Activated naive CD4-positive, alpha-beta T cell (primary cell): ENCODE results near the gene COX7A2.

ENCODE experiments used
- DNase-seq, 4 experiments: peaks; one replicate each; lab custom pipeline; 2025; lab: John Stamatoyannopoulos, UW

COX7A2 gene

DNA sequence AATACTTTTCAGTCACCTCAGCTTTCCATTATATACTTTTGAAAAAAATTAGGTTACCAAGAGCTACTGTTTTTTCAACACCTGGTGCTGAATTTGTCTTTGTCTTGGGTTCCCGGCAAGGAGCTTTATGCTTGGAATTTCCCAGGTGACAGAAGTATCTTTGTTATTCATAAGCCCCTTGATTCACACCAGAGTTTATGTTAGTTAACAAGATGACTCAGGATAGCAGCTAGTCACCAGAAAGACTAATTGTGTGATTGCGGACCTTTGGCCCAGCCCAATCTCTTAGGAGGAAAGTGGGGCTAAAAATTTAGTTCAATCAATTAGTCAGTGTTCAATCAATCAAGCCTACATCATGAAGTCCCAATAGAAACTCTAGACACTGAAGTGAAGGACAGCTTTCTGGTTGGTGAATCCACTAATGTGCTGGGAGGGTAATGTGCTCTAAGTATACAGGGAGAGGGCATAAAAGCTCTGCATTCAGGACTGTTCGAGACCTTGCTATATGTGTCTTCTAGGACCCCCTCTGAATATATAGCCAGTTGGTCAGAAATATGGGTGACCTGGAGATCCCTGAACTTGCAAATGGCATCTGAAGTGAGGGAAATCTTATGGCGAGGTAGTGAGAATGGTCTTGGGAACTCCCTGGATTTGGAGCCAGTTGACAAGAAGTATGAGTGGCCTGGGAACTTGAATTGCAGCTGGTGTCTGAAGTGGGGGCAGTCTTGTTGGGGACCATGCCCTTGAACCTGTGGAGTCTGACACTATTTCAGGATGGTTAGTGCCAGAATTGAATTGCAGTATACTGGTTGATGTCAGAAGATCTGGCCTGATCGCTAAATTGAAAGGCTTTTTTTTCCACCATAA is 24.8 kb upstream of the COX7A2 start:
- DNase-seq: no peak

DNA sequence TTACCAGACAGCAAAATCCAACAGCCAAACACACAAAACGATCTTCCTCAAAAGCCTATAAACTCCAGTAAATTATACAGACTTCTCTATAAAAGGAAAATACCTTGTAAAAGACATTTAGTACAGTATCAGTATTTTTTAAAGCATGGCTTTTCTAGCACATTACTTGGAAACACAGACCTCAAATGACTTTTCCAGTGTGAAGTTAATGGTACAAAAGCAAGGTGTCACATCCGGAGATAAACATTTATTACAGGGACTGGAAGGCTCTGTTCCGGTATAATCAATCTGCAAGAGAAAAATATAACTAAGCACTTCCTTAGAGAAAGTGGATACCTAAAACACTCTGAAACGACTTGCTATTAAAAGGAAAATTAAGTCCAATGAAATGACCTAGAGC is 23.9 kb upstream of the COX7A2 start:
- no peak for DNase-seq

DNA sequence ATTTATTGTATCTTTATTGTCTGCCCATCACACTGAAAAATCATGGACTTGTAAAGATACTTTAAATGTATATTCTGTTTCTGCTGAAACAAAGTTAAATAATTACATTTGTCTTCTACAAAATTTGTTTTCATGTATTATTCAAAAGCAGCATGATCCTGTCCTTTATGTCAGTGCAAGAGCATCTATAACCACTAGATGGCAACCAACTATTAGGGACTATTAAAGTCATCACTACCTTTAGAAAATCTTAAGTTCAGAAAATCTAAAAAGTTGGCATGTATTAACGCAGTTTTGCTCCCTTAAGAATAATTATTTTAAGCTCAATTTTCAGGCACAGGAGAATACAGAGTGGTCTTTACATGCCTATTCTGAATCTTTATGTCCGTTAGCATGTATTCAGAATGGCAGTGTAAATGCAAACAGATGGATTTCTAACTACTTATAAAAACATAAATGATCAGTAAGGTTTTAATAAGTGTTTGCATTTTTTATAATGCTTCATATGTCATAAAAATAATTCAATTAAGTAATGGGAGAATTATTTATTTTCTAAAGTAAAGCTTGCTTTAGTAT is 23.2 kb upstream of the COX7A2 start:
- no peak for DNase-seq

DNA sequence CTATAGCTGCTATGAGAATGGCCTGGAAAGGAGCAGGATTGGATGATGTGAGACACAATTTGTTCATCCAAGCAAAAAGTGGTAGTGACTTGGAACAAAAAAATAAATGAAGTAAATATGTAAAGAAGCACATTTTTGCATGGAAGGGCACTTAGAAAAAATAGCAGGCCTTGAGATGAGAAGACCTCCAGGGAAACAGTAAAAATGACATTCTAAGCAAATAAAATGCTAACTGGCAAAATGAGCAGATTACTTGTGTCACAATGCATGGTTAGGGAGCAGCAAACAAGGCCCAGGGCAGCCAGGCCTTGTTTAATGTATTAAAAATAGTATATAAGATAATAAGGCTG is 19.8 kb upstream of the COX7A2 start:
- DNase-seq: no peak

DNA sequence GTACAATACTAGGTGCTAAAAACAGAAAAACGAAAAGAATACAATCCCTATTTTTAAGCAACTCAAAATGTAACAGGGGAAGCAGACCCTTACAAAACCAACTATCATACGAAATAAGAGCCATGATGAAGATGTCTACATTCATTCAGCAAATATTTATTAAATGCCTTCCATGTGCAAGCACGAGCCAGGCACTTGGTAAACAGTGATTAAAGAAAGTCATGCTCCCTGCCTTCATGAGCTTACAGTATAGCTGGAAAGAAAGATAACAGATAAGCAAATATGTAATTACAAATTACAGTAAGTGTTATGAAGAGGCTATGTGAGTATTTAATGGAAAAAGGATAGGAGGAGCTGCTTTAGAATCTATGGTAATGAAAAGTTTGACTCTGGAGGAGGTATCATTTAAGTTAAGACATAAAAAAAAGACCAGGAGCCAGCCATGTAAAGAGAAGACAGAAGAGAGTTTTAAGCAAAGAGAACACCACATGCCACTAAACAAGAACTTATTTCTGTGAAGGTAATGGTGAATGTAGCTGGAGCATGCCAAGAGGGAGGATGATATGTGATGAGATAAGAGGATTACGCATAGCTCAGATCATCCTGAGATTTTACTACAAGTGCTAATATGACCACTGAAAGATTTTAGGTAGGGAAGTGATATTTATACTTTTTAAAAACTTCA is 19.3 kb upstream of the COX7A2 start:
- DNase-seq: no peak

DNA sequence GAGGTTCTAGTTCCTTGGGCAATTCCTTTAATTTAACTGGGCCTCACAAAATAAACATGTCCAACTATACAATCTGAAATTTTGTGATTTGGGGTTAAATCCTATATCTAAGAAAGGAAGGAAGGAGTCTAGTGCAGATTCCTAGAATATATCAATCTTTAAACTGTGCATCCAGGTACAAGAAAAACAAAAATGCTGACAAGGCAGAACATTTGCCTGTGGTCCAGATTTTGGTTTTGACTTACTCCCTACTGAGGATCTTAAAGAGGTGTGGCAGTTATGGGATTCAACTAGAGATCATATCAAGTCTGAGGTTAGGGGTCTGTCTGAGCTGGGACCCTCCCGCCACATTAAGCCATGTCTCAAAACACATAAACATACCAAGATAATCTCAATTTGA is 17.7 kb upstream of the COX7A2 start:
- no peak for DNase-seq

DNA sequence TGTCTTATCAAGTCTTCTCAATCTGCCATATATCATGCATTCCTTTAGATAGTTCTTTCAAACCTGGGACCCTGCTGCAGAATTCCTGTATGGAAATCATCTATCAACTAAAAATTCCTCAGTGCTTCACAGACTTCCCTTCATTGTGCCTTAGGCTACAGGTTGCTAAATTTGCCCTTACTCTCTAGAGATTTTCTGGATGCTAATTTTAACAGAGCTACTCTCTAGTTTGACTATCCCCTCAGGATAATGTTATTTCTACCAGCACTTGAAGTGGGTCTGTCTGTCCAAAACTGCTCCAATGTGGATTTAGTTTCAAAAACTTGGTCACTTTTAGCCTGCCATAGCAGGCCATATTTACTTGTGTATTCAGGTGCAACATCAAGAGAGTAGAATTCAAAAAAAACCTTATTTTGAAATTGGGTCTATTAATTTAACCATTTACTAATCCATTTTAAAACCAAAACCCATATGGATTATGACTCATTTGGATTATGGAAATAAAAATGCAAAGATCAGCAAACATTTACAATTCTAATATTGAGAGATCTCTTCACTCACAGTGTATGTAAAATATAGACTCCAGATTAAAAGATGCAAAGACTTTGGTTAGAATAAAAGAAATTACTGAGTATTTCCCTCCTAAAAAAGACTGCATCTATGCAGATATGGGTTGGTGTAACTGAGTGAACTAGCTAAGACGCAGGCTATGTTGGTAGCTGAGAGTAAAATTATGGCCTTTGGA is 13.9 kb upstream of the COX7A2 start:
- no peak for DNase-seq

DNA sequence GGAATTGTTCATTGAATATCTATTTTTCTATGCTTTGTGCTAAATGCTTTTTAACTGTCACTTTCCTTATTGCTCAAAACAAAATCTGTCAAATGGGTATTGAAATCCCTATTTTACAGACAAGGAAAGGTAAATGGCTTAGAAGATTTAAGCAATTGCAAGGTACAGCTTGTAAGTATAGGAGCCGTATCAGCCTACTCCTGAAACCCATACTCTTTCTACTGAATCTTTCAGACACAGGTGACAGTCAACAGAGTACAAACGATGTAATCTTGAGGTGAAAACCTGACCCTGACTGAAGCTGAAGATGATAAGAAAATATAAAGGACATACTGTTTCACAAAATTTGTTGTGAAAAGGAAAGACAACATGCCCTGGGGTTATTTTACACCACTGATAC is 7.0 kb upstream of the COX7A2 start:
- DNase-seq: no peak

DNA sequence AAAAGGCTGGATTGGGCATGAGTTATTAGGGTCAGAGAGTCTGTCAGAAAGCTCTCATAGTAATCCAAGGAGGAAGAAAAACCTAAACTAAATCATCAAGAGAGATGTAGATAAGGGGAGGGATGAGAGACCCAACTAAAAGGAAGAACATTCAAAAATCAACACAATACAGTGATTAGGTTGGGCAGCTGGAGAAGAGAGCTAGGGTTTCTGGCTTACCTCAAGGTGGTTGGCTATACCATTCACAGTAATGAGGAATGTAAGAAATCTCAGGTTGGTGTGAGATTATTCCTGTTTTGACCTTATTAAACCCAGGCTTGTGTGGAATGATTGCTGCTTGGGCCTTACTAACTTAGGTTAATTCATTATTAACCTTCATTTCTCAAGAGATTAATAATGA is 6.2 kb upstream of the COX7A2 start:
- no peak for DNase-seq

DNA sequence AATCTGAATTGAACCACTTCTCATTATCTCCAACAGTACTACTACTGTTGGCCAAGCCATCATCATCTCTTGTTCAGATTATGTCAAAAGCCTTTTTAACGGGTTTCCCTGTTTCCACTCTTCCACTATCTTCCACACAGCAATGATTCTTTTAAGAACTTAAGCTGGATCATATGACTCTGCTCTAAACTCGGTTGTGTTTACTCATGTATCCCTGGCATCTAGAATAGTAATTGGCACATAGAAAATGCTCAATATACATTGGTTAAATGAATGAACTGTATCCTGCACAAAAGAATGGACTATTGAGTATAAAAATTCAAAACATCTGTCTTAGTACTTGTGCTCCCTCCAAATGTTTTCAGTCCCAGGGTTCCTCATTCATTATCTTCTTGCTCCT is 2.8 kb upstream of the COX7A2 start:
- no peak for DNase-seq

DNA sequence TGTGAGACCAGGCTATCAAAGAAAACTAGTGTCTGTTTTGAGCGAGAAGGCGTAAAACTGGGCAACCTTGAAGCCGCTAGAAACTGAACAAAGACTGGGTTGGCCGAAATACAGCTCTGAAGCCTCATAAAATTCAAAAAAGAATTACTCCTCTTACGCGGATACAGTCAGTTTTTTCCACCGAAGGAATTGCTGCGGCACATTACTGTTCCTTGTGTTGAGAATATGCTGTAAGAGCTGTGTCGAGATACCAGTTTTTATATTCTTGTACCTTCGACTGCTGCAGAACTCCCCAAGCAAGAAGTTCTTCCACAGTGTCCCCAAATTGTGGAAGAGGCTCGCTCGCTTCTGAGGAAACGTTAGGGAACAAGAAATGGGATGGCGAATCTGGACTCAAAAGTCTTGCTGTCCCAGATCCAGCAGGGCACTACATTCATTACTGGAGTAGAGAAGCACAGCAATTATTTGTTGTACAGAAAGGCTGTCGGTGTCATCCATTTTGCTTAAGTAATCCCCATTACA is 523 bp upstream of the COX7A2 start:
- no peak for DNase-seq

DNA sequence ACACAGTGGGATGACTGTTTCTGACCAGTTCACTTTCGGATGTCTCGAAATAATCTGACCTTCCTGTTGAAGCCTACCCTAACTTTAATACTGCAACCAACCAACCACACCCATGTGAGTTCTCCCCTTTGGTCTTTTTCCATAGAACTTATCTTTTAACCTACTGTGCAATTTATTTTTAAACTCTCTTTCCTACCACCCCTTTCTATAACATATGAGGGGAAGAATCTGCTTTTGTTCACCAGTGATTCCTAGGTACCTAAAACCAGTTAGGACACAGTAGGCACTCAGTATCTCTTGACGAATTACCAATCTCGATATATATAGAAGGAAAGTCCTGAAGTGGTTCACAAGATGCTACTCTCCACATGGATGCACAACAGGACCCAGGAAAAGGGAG is 7.0 kb downstream of the COX7A2 start:
- DNase-seq: no peak

DNA sequence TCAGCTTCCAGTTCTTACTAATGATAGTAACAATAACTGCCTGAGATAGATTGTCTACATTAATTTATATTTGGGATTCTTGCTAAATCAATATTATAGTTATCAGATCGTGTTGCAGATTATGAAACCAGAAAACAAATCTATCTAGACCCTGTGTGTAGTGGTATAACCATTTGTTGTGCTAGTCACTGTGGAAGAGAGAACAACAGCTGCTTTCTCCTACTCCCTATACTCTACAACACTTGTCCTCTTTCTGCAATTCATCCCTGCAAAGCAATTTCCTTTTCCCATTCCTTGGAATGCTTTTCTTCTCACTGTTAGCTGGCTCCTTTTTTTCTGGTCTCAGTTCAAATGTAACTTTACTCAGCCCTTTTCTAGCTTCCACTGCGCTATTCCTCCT is 8.3 kb downstream of the COX7A2 start:
- DNase-seq: no peak

DNA sequence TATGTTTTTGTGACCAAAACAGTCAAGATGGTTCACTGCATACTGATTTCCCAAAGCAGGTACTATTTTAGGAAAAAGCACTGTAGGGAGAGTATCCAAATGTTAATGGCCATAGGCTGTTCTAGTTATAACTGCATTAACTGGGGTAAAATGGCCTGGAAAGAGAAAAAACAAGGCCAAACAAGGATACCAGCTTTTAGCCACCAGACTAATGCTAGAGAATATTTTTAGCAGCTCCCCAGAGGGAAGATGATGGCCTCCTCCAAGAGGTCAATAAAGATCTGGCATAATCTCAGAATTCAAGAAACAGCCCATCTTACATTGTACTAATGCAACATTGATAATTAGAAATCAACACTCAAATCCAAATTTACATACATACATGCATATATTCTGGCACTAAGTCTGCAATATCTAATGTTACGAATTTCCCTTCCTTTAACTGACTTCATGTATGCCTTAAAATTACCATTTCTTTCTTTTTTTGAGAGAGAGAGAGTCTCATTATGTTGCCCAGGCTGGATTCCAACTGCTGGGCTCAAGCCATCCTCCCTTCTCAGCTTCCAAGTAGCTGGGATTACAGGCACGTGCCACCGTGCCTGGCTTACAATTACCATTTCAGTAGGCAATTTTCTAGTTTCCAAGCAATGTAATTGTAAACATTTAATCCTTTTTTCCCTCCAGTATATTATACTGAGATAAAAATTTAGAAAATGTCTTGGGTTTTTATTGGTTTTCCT is 9.3 kb downstream of the COX7A2 start:
- no peak for DNase-seq

DNA sequence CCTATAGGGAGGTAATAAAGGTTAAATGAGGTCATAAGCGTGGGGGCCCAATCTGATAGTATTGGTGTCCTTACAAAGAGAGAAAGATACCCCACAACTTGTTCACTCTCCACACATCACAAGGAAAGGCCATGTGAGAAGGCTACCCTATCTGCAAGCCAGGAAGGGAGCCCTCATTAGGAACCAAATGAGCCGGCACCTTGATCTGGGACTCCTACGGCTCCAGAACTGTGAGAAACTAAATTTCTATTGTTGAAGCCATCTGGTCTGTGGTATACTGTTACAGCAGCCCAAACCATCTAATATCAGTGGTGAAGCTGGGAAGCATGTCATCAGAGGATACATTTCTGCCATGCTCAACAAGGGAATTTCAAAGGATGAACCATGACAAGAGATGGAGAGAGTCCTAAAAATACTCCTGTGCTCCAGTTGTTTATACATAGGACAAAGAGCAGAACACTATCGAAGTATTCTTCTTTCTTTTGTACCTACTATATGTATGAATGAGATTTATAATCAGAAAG is 10.4 kb downstream of the COX7A2 start:
- DNase-seq: no peak

DNA sequence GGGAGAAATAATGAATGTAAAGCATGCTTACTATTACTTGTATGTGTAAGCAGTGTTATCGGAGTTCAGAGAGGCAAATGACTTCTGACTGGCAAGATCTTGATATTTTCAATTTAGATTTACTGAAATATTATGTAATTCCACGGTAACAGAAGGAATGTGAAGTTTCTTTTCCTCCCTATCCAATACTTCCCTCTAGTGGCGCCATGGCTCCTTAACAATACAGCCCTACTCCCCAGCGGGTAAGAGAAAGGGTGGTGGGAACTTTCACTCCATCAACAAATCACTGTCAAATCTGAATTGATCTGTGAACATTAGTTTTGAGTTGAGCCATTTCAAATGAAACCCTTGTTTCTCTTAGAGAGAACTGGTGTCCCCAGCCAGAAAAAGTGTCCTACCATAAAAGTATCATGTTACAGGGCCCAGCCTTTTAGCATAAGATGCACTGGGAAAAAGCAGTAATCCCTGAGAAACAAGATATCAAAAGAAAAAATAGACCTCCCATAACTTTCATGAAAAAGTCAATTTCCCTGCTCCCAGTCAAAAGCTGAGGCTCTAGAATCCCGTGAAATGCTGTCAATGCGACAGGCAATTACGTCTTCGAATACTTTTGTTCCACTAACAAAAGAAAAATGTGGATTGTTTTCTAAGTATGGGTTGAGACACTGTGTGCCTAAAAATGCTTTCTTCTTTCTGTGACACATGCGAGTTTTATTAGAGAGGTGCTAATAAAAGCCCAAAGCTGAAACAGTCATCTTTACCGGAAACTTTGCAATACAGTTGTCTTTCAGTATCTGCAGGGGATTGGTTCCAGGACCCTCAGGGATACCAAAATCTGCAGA is 12.9 kb downstream of the COX7A2 start:
- DNase-seq: no peak

DNA sequence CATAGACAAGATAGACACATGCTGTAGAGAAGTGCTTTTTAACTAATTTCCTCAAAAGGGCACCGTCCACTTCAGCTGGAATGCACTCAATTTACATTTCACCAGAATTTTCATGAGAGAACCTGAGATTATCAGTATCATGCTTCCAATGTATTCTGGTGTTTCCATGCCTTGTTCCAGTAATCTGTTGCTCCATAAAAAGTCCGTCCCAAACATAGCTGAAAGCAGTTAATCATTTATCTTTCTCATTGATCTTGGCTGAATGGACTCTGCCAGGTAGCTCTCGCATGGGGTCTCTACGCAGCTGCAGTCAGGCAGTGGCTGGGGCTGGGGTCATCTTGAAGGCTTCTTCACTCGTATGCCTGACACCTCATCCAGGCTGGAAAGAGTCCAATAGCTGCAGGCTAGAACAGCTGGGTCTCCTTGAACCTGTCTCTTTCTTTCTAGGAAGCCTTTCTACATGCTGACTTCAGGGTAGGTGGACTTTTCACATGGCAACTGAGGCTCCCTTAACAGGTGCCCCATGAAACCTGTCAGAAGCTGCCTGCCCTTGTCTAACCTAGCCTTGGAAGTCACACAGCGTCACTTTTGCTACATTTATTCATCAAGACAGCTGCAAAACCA is 19.2 kb downstream of the COX7A2 start:
- no peak for DNase-seq

DNA sequence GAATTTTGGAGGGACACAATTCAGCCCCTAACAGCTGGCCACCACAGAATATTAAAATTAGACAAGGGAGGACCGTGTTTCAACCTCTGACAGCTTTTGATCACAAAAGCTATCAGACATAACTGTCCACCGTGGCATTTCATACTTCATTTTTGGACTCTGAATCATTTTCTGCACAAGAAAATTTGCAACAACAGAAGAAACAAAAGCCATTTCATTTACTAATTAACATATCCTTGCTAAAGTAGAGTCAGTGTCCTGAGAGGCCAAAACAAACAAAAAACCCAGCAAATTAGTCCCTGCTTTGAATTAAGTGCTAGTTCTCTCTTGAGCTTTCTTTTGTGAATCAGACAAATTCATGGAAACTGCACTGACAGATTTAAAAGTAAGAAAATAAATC is 20.2 kb downstream of the COX7A2 start:
- DNase-seq: no peak

DNA sequence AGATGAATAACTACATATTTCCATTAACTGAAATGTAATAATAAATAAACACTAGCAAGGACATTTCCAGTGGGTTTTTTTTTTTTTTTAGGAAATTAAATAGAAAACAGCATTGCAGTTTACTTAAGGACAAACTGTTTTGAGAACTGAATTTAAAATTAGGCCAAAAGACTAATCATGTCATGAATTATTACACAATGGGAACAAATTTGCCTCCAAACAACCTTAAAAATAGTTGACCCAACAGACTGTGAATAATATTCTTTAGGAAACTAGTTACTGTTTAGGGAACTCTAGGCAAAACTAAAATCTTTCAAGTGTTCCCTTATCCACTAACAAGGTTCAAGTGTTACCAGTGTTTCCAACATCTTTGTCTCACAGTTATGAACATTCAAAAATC is 21.3 kb downstream of the COX7A2 start:
- DNase-seq: no peak

DNA sequence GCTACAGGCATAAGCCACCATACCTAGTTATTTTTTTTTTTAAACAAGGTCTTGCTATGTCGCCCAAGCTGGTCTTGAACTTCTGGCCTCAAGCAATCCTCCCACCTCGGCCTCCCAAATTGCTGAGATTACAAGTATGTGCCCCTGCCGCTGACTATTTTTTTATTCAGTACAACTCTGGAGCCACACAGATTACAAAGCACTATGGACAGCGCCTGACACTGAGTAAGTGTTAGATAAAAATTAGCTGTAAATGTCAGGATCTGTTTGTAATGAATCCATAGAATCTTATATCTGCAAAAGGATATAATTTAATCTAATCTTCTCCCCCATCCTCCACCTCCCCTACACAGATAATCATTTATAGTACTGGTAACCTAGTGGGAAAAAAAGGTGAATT is 22.5 kb downstream of the COX7A2 start:
- no peak for DNase-seq
